ENCODE data around the gene PGAM4.
"Not testable (repeated sequence)": the region's sequence is repeated elsewhere in the genome, so short reads cannot be mapped to it uniquely, and the experiment has no call there.

The PGAM4 gene

DNA sequence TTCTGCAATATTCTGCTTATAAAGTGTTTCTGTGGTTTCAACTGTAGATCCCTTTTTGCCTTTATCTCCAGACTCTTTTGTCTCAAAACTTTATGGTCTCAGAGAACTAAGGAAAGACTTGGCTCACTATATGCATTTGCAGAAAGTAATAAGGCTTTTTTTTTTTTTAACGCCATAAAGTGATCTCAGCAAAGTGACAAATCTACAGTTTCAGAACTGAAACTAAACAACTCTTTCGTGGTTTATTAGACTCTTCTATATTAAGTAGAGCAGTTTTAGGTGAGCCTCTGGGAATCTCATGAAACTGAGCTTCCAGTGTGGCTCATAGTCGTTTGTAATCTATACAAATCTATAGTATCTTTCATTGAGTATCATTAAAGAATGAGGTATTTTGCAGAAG, 43.7 kb downstream of the PGAM4 start:
- no peak for DNase-seq (ENCODE audit: low read depth in 3 of 3)

DNA sequence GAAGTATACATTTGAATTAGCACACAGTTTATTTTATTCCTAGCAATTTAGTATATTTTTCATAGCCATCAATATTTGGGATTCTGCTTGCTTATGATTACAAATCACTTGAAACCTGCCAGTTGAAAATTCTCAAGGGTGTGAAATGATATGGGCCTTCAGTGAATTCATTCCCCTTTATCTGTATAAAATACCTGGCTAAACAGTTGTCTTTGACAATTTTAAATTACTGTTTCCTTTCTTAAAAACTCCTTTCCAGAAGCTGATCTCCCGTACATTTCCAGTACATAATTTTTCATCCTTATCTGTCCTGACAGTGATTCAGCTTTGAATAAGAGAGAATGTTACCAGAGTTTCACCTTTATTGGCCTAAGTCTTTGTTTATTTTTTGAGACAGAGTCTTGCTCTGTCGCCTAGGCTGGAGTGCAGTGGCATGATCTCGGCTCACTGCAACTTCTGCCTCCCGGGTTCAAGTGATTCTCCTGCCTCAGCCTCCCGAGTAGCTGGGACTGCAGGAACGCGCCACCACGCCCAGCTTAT, 45.0 kb downstream of the PGAM4 start:
- DNase-seq (ENCODE audit: low read depth in 3 of 3): no peak

DNA sequence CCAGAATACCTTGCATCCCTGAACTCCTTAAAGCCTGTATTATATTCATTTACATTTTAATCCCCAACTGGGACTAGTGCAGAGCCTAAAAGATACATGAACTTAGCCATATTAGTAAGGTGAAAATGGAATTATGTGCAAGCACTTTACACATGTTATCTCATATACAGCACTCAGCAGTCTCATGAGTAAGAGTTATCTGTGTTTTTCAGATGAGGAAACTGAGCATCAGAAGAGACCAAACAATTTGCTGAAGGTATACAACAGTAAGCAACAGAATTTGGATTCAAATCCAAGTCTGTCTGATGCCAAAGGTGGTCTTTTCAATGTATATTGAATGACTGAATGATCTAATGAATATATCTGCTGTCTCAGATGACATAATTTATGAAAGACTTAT, 46.7 kb downstream of the PGAM4 start:
- DNase-seq (ENCODE audit: low read depth in 3 of 3): no peak

DNA sequence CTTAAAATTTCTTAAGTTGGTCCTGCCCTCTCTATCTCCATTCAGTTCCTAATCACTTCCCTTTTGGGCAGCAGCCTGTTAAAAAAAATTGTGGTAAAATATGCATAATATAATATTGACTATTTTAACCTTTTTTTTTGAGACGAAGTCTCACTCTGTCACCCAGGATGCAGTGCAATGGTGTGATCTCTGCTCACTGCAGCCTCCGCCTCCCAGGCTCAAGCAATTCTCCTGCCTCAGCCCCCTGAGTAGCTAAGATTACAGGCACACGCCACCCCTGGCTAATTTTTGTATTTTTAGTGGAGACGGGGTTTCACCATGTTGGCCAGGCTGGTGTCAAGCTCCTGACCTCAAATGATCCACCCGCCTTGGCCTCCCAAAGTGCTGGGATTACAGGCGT, 50.1 kb downstream of the PGAM4 start:
- not testable (repeated sequence) for DNase-seq (ENCODE audit: low read depth in 3 of 3)

DNA sequence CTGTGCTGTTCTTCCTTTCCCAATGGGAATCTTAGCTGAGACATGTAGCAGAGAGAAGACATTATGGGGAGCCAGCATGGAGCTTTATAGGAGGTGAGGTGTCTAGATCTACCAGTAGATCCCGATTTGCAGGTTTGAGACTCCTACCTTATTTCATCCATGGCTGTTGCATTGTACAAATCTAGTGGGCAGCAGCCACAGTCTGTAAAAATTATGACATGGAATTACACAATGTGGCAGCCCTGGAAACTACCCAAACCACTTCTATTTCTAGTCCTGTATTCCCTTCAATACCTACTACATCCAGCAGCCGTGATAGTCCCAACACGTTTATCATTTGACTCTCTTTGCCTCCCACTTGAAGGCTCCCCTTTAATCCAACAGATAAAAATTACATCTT, 50.9 kb downstream of the PGAM4 start:
- DNase-seq (ENCODE audit: low read depth in 3 of 3): no peak
